ENCODE data around the gene MLYCD. TPM values are rescaled to one million over a fixed set of nuclear protein-coding genes. Genes with fewer than 3 reads are reported as not detected.

The MLYCD gene
- total and polyA plus RNA-seq, 4 donors: 3.7 to 24.4 (median 7.5) TPM

DNA sequence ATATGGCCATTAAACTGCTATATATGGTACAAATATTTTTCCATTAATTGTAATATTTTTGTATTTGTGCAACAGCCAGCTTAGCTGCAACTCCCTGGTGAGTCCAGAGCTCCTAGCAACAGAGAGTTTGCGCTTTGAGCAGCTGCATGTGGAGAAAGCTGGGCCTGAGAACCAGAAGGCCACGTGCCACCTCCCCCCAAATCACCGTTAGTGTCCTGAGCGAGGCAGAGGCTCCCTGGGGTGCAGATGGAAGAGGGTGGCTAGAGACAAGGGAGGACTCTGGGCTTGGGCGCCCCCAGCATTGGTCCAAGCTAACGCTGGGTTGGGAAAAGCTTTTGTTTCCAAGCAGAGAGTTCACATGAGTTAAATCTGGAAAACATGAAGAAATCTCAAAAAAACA is 49.5 kb upstream of the MLYCD start:
- H3K4me1 ChIP-seq (ENCODE audit: control insufficient read depth in 4 of 4, insufficient read depth in 4 of 4, low read length in 3 of 4): no peaks in the 10 kb centered on the region
- TF ChIP-seq NR2F2 (IDR thresholded peaks at IDR 0.05) (no peak), EGR1 (IDR thresholded peaks at IDR 0.05; ENCODE audit: low read depth in 2 of 2) (no peak), RXRA (IDR thresholded peaks at IDR 0.05) (no peak), YY1 (IDR thresholded peaks at IDR 0.05) (no peak), HNF4G (IDR thresholded peaks at IDR 0.05) (no peak), GABPA (IDR thresholded peaks at IDR 0.05 in 1 of 2, conservative IDR thresholded peaks at IDR 0.05 in 1 of 2) (no peak), FOXA2 (IDR thresholded peaks at IDR 0.05) (no peak), FOXA1 (IDR thresholded peaks at IDR 0.05) (no peak), RAD21 (IDR thresholded peaks at IDR 0.05) (no peak)
- TF ChIP-seq, protein P1, sequence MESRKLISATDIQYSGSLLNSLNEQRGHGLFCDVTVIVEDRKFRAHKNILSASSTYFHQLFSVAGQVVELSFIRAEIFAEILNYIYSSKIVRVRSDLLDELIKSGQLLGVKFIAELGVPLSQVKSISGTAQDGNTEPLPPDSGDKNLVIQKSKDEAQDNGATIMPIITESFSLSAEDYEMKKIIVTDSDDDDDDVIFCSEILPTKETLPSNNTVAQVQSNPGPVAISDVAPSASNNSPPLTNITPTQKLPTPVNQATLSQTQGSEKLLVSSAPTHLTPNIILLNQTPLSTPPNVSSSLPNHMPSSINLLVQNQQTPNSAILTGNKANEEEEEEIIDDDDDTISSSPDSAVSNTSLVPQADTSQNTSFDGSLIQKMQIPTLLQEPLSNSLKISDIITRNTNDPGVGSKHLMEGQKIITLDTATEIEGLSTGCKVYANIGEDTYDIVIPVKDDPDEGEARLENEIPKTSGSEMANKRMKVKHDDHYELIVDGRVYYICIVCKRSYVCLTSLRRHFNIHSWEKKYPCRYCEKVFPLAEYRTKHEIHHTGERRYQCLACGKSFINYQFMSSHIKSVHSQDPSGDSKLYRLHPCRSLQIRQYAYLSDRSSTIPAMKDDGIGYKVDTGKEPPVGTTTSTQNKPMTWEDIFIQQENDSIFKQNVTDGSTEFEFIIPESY (IDR thresholded peaks at IDR 0.05): no peak
- TF ChIP-seq, protein P2, sequence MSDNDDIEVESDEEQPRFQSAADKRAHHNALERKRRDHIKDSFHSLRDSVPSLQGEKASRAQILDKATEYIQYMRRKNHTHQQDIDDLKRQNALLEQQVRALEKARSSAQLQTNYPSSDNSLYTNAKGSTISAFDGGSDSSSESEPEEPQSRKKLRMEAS (IDR thresholded peaks at IDR 0.05): no peak
- TF ChIP-seq, protein P3, sequence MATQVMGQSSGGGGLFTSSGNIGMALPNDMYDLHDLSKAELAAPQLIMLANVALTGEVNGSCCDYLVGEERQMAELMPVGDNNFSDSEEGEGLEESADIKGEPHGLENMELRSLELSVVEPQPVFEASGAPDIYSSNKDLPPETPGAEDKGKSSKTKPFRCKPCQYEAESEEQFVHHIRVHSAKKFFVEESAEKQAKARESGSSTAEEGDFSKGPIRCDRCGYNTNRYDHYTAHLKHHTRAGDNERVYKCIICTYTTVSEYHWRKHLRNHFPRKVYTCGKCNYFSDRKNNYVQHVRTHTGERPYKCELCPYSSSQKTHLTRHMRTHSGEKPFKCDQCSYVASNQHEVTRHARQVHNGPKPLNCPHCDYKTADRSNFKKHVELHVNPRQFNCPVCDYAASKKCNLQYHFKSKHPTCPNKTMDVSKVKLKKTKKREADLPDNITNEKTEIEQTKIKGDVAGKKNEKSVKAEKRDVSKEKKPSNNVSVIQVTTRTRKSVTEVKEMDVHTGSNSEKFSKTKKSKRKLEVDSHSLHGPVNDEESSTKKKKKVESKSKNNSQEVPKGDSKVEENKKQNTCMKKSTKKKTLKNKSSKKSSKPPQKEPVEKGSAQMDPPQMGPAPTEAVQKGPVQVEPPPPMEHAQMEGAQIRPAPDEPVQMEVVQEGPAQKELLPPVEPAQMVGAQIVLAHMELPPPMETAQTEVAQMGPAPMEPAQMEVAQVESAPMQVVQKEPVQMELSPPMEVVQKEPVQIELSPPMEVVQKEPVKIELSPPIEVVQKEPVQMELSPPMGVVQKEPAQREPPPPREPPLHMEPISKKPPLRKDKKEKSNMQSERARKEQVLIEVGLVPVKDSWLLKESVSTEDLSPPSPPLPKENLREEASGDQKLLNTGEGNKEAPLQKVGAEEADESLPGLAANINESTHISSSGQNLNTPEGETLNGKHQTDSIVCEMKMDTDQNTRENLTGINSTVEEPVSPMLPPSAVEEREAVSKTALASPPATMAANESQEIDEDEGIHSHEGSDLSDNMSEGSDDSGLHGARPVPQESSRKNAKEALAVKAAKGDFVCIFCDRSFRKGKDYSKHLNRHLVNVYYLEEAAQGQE (IDR thresholded peaks at IDR 0.05): no peak
- H3K9me3 ChIP-seq (ENCODE audit: control insufficient read depth in 4 of 4, low read length in 3 of 4): no peaks in the 10 kb centered on the region
- no peak for DNase-seq (ENCODE audit: low spot score)
- peaks cover 0 to 5% (median 0%) of the 10 kb centered on the region in 4 donors for H3K27me3 ChIP-seq (ENCODE audit: control insufficient read depth in 4 of 4, insufficient read depth in 4 of 4, low read length in 3 of 4)
- no peak overlapping the region for H3K4me3 ChIP-seq (ENCODE audit: low read depth in 1 of 3, low read length in 3 of 3)
- H3K9ac ChIP-seq (ENCODE audit: low read depth in 1 of 2, low read length in 2 of 2): no peak overlapping the region
- H3K27ac ChIP-seq (ENCODE audit: low read depth in 1 of 2, low read length in 2 of 2): no peak overlapping the region
- WGBS: 87% methylated on average over 6 of the region's 6 CpGs
- H3K36me3 ChIP-seq (ENCODE audit: control insufficient read depth in 4 of 4, insufficient read depth in 3 of 4, low read depth in 1 of 4, low read length in 3 of 4): no peaks in the 10 kb centered on the region

DNA sequence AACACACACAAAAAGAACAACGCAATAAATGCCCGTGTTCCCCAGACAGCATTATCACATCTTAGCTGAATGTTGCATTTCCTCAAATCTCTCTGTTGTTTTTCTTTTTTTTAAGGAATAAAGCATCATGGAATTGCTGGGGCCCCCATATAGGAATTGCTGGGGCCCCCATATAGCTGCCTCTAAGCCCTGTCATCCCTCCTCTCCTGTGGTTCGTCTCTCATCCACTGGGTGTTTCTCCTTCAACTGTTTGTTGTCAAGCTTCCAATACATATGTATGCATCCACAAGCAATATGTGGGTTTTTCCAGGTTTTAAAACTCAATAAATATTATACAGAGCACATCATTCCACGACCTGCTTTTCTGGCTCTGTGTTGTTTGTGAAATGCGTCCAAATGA is 48.0 kb upstream of the MLYCD start:
- Histone ChIP-seq H3K4me3 (ENCODE audit: low read depth in 1 of 3, low read length in 3 of 3) (no peak overlapping the region), H3K27me3 (ENCODE audit: control insufficient read depth in 4 of 4, insufficient read depth in 4 of 4, low read length in 3 of 4) (peaks cover 0 to 5% (median 0%) of the 10 kb centered on the region in 4 donors), H3K9ac (ENCODE audit: low read depth in 1 of 2, low read length in 2 of 2) (no peak overlapping the region), H3K9me3 (ENCODE audit: control insufficient read depth in 4 of 4, low read length in 3 of 4) (no peaks in the 10 kb centered on the region), H3K36me3 (ENCODE audit: control insufficient read depth in 4 of 4, insufficient read depth in 3 of 4, low read depth in 1 of 4, low read length in 3 of 4) (no peaks in the 10 kb centered on the region), H3K4me1 (ENCODE audit: control insufficient read depth in 4 of 4, insufficient read depth in 4 of 4, low read length in 3 of 4) (no peaks in the 10 kb centered on the region), H3K27ac (ENCODE audit: low read depth in 1 of 2, low read length in 2 of 2) (no peak overlapping the region)
- DNase-seq (ENCODE audit: low spot score): no peak
- WGBS: 86% methylated on average over 5 of the region's 5 CpGs
- TF ChIP-seq GABPA (IDR thresholded peaks at IDR 0.05 in 1 of 2, conservative IDR thresholded peaks at IDR 0.05 in 1 of 2): no peak
- no peak for TF ChIP-seq JUND (IDR thresholded peaks at IDR 0.05)
- TF ChIP-seq, protein P4, sequence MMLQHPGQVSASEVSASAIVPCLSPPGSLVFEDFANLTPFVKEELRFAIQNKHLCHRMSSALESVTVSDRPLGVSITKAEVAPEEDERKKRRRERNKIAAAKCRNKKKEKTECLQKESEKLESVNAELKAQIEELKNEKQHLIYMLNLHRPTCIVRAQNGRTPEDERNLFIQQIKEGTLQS (IDR thresholded peaks at IDR 0.05): no peak
- TF ChIP-seq, protein P5, sequence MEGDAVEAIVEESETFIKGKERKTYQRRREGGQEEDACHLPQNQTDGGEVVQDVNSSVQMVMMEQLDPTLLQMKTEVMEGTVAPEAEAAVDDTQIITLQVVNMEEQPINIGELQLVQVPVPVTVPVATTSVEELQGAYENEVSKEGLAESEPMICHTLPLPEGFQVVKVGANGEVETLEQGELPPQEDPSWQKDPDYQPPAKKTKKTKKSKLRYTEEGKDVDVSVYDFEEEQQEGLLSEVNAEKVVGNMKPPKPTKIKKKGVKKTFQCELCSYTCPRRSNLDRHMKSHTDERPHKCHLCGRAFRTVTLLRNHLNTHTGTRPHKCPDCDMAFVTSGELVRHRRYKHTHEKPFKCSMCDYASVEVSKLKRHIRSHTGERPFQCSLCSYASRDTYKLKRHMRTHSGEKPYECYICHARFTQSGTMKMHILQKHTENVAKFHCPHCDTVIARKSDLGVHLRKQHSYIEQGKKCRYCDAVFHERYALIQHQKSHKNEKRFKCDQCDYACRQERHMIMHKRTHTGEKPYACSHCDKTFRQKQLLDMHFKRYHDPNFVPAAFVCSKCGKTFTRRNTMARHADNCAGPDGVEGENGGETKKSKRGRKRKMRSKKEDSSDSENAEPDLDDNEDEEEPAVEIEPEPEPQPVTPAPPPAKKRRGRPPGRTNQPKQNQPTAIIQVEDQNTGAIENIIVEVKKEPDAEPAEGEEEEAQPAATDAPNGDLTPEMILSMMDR (IDR thresholded peaks at IDR 0.05; ENCODE audit: low read depth, low read length, missing input control): no peak
- no peak for TF ChIP-seq RXRA (IDR thresholded peaks at IDR 0.05)
- TF ChIP-seq, protein P1 (IDR thresholded peaks at IDR 0.05): no peak
- TF ChIP-seq NR2F2 (IDR thresholded peaks at IDR 0.05): no peak
- TF ChIP-seq, protein P2 (IDR thresholded peaks at IDR 0.05): no peak
- no peak for TF ChIP-seq FOXA1 (IDR thresholded peaks at IDR 0.05)
- TF ChIP-seq FOXA2 (IDR thresholded peaks at IDR 0.05): no peak
- TF ChIP-seq SP1 (IDR thresholded peaks at IDR 0.05): no peak
- TF ChIP-seq, protein P3 (IDR thresholded peaks at IDR 0.05): no peak
- TF ChIP-seq HNF4A (conservative IDR thresholded peaks at IDR 0.05): no peak
- no peak for TF ChIP-seq YY1 (IDR thresholded peaks at IDR 0.05)
- no peak for TF ChIP-seq HNF4G (IDR thresholded peaks at IDR 0.05)
- no peak for TF ChIP-seq RAD21 (IDR thresholded peaks at IDR 0.05)
- no peak for TF ChIP-seq TAF1 (conservative IDR thresholded peaks at IDR 0.05)

Measured in liver (tissue), 9 donors.